ENCODE measurements around the gene TMEM272.
A peak's percentile ranks its signal among the peaks of the same experiment; 100 is the strongest.
"Not testable (repeated sequence)": the region's sequence is repeated elsewhere in the genome, so short reads cannot be mapped to it uniquely, and the experiment has no call there.

TMEM272 gene

DNA sequence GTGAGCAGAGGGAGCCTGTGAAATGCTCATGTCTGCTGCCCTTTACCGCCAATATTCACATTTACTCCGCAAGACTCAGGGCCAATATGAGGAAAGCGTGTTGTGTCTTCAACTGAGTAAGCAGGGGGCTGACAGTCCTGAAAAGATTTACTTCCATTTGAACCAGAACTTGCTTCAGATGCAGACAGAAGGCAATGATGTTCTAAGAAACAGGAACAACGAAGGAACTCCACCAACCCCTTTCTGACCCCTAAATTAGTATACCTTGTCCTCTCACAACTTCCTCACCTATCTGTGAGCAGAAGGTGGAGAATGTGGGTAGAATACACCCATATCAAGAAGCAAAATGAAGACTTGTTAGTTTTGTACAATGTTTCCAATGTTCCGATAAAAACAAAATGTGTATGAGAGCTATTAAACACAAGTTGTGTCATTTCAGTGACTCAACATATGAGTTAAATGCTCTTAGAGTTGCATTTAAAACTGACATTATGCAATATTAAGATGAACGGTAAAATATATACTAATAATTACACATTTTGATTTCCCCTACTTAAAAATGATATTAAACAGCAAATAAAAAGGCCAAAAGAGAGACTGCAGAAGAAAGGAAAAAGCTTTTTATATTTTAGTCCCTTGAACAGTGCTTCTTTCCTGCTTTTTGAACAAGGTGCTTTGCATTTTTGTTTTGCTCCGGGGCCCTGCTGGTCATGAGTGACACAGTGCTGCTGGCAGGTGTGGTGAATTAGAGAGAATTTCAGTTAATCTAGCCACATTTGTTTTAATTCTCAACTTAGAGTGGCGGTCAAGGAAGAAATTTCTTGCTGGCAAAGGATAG lies 16.0 kb downstream of the TMEM272 start:
- DNase-seq (ENCODE audit: low read depth, low spot score), result no peak
- H3K4me3 ChIP-seq (ENCODE audit: low read length), result no peak overlapping the region

DNA sequence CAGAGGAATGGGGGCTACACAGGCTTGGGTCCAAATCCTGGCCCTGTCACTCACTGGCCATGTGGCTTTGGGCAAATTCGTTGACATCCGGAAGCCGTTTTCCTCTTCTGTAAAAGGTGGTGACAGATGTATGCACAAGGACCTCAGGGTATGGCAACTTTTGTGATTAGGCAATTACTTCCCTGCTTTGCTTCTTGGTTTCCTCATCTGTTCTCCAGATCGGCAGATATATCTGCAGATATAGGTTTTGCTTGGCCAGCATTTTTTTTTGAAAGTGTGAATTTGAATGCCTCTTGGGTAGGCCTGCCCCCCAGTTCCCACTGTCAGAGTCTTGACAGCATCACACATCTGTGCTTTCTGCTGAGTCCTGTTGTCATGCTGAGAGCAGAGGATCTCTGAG lies 17.7 kb downstream of the TMEM272 start:
- peak; percentile 63 for DNase-seq (ENCODE audit: low read depth, low spot score)
- no peak overlapping the region for H3K4me3 ChIP-seq (ENCODE audit: low read length)

DNA sequence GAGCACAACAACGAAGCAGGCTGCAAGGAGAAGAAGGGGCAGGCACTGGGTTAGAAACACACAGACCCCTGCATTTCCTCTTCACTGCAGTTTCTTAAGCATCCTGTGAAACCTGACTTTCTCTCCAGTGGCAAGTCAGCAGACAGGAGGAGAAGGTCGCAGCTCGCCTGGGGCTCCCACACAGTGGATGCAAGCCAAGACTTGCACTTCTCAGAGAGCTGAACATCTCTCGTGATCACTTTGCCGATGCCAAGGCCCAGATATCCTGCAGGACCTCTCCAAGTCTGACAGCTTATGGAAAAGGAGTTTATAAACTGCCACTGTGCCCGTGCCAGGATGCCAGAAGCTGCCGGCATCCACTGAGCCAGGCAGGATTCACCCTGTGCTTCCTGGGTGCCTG lies 18.4 kb downstream of the TMEM272 start:
- no peak overlapping the region for H3K4me3 ChIP-seq (ENCODE audit: low read length)
- DNase-seq (ENCODE audit: low read depth, low spot score), result peak; percentile 49

DNA sequence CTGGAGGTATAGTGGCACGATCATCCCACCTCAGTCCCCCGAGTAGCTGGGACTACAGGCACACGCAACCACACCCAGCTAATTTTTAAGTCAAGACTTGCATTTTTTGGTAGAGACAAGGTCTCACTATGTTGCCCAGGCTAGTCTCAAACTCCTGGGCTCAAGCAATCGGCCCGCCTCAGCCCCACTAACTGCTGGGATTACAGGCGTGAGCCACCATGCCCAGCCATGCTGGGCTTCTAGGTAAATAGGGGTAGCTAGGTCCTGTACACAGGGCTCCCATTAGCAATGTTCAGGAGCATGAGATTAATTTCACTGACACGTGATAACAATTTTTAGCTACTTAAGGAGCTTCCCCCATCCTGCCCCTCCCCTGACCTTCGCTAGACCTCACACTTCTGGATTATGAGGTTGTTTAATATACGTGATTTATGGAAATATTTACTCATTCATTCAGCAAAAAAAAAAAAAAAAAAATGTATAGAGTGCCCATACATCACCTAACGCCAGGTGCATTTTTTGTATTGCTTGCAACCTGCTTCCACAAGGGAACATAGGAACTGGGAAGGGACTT lies 19.2 kb downstream of the TMEM272 start:
- H3K4me3 ChIP-seq (ENCODE audit: low read length), result no peak overlapping the region
- no peak for DNase-seq (ENCODE audit: low read depth, low spot score)

DNA sequence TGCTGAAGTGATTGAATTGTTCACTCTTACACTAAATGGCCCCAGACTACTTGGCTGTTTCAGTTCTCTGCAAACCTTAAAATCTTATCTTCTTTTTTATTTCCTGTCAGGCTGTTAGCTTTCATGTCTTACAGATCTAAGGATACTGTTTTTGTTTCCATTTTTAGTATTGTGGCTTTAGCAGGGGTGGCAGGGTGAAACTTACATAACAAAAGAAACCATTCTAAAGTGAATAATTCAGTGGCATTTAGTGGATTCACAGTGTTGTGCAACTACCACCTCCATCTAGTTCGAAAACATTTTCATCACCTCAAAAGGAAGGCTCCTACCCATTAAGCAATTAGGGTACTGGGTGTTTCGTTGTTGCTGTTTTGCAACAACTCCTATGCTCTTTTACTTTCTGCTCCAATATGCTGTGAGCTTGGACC lies 19.8 kb downstream of the TMEM272 start:
- H3K4me3 ChIP-seq (ENCODE audit: low read length), result peak overlapping the region; percentile 17; the same call in 1 of the 2 replicates
- peak; percentile 94 for DNase-seq (ENCODE audit: low read depth, low spot score)

DNA sequence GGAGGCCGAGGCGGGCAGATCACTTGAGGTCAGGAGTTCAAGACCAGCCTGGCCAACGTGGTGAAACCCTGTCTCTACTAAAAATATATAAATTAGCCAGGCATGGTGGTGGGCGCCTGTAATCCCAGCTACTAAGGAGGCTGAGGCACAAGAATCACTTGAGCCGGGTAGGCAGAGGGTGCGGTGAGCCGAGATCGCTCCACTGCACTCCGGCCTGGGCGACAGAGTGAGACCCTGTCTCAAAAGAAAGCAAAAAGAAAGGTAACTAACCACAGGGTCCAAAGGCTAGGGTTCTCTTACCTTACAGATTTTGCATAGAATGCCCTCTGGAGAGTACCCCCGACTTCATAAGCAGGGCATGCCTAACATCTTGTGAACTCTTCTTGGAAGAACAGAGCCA lies 20.3 kb downstream of the TMEM272 start:
- H3K4me3 ChIP-seq (ENCODE audit: low read length), result peak overlapping the region; percentile 17
- DNase-seq (ENCODE audit: low read depth, low spot score), result not testable (repeated sequence)

DNA sequence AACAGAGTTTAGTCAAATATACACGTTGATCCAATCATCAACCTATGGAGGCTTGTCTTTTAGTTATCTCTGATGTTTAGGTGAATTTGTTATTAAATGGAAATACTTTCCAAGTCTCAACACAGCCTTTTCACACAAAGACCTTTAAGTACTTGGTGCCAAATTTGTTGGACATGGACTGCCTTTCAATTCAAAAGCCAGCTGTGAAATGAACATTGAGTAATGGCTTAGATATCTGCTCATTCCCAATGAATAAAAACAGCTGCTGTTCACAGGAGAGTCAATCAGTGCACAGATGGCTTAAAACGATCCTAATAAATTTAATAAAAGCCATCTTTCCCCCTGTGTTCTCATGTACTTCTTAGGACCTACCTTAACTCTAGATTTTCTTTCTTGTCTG lies 21.1 kb downstream of the TMEM272 start:
- H3K4me3 ChIP-seq (ENCODE audit: low read length), result no peak overlapping the region
- DNase-seq (ENCODE audit: low read depth, low spot score), result no peak

DNA sequence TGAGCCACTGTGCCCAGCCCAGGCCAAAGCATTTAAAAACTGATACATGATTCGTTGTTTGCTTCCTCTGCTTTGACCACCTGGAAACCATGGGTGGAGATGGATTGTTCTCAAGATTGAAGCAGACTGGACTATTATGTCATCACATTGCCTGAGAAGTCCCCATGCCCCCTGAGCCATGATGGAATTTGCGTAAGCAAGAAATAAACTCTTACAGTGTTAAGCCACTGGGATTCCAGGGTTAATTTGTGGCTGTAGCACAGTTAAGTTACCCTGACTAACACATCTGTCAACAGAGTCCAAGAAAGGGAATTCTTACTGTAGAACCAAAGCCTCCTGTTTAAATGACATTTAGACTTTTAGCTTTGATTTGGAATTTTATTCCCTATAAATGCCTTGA lies 21.6 kb downstream of the TMEM272 start:
- no peak overlapping the region for H3K4me3 ChIP-seq (ENCODE audit: low read length)
- DNase-seq (ENCODE audit: low read depth, low spot score), result no peak

DNA sequence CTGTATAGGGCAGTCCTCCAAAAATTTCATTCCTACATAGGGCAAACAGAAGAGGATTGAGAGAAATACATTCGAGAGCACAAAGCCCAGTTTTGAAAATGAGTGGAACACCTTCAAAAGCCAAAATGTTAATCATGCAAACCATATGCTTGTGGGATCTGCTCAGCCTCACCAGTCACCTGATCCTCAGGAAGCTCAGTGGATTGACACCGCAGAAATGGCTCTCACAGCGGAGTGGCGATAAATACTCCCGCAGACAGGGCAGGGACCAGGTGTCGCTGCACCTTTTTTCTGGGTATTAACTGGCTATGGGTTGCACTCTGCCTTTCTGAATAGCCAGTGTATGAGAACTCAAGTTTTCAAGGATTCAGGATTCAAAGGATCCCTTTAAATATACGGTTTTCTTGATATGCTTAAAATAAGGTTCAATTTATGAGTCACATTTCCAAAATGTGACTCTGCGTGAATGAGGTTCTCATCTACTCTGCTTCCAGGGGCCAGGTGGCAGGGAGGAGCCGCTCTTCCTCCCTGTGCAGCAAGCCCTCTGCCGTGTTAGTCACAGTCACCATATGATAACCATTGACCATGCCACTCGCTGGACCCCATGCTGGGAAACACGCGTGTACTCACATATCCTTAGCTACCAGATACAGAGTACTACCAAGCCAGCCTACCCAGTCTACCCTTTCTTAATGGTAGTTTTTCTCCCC lies 22.7 kb downstream of the TMEM272 start:
- H3K4me3 ChIP-seq (ENCODE audit: low read length), result peak overlapping the region; percentile 35
- peak; percentile 68 for DNase-seq (ENCODE audit: low read depth, low spot score)

DNA sequence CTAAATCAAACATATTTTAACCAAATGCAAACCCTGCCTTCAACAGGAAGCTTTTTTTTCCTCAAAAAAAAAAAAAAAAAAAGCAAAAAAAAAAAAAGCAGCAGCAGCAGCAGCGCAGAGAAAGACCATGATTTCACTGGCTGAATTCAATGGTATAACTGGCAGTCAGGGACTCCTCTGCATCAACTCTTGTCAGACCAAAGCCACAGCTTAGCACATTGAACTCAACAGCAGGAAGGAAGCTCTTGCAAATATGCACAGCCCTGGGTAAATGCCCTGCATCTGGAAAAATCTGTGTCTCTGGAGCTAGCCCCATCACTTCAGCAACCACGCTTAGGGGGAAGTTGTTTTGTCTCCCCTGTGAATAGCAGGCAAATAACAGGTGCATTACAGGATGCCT lies 23.4 kb downstream of the TMEM272 start:
- H3K4me3 ChIP-seq (ENCODE audit: low read length), result peak overlapping the region; percentile 35
- peak; percentile 89 for DNase-seq (ENCODE audit: low read depth, low spot score)

DNA sequence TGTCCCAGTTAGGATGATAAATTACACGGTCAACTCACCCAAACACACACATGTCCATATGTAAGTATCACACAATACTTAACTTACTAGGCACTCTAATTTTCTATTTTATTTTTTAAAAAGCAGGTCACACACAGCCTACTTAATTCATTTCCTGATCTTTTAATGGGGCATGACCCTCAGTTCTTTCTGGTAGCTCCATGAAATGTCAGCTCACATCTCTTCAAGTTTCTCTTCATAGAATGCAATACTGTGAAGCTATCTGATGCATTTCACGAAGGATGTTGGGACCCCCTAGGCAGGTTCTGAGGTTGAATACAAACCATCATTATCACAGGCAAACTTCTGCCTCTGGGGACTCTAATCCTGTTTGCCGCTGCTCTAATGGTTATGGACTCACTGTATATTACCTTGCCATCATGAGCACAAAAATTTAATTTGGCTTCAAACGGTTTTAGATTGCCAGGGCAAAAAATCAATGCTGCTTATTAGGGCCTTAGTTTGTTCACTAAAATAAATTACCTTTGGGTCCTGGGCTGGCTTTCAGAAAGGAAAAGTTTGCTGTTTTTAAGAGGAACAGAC lies 24.9 kb downstream of the TMEM272 start:
- H3K4me3 ChIP-seq (ENCODE audit: low read length), result no peak overlapping the region
- no peak for DNase-seq (ENCODE audit: low read depth, low spot score)

DNA sequence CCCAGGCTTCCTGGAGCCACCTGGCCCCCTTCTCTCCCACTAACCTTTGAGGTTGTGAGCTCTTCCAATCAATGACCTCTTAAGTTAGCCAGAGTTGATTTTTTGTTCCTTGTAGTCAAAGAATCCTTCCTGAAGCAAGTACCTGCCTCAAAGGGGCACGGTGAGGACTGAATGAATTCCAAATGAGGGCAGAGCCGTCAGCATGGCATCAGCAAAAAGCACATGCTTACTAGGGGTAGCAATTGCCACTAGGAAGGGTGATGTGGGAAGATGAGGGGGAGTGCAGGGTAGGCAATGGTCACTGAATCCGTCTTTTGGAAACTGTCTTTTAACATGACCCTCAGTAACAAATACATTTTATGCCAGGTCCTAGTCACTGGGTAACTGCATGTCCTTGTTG lies 25.4 kb downstream of the TMEM272 start:
- H3K4me3 ChIP-seq (ENCODE audit: low read length), result no peak overlapping the region
- no peak for DNase-seq (ENCODE audit: low read depth, low spot score)

DNA sequence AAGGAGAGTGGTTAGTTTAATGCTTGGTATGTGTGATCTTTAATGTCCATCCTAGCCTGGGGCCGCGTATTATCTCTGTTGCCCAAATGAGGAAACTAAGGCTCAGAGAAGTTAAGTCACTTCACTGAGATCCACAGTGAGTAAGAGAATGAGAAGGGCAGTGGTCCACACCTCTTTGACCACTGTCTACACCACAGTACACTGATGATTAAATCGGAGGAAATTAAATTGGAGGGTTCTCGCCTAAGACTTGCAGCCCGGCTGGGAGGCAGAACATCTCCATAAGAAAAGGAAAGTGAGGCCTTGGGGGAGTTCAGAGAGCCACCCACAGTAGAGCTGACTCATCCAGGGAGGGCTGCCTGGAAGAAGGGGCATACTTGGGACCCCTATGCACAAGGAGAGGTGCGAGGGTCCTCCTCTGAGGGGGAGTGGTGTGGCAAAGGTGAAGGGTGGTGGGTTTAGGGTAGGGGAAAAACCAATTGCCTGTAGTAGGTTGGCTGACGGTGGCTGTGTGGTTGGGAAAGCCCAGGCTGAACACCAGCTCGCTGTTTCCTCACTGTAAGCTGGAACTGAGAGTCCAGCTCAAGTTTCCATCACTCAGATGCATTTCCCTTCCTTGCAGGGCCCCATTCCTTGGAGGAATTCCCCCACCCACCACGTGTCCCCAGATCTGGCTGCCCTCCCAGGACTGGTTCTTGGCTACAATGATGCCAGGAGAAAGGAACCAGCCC lies 26.0 kb downstream of the TMEM272 start:
- no peak overlapping the region for H3K4me3 ChIP-seq (ENCODE audit: low read length)
- DNase-seq (ENCODE audit: low read depth, low spot score), result no peak

DNA sequence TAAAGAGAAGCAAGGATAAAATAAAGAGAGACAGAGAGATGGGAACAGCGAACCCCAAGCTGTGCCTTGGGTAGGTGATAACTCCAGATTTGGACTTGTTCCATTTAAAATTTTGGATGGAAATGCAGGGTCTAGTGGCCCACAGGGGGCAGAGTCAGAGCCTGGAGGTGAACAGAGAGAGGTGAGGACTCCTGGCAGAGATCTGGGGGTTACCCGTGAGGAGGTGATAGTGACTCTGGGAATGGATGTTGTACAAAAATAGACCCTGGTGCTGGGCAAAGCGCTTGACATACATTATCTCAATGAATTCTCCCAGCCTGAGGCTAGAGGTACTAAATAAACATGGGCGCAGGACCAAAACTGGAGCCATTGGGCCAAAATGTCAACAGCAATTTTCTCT lies 26.7 kb downstream of the TMEM272 start:
- no peak for DNase-seq (ENCODE audit: low read depth, low spot score)
- H3K4me3 ChIP-seq (ENCODE audit: low read length), result no peak overlapping the region

DNA sequence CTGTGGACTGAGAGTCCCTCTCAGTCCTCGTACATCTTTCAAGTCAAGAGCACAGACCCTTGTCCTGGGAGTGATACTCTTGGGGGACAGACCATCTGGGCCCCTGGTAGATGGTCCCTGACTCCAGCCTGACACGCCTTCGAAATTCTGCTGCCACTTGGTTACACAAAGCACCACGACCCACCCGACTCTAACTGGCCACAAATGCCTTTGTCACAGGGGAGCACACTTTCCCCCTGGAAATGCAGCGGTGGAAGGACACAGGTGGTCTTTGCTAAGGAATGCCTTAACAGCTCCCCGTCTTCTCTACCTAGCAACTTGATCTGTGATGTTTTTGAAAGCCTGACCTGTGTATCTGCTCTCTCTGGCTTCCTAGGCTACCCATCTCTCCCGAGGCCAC lies 27.3 kb downstream of the TMEM272 start:
- DNase-seq (ENCODE audit: low read depth, low spot score), result no peak
- no peak overlapping the region for H3K4me3 ChIP-seq (ENCODE audit: low read length)

DNA sequence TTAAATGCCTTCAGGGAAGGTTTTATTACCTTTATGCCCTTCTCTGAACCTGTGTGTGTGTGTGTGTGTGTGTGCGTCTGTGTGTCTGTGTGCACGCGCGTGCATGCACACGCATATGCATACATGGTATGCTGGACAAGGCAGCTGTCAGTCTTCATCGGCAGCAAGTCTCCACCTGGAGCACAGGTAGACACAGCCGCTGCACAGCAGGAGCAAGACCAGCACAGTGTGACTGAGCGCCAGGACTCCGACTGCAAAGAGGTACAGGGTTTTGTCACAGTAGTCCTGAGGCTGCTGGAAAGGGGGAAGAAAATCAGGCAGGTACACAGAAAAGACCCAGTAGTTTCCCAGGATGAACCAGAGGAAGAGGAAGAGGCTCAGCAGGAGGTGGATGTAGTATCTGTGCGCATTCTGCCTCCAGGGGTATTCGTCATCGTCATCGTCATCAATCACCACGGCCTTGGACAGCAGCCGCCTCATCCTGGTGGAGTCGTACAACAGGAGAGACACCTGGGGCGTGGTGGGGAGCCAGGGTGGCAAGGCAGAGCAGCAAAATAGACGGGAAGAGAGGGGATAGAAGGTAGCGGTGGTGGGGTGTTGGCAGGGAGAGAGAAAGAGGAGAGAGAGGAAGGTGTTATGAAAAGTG lies 28.2 kb downstream of the TMEM272 start:
- DNase-seq (ENCODE audit: low read depth, low spot score), result no peak
- H3K4me3 ChIP-seq (ENCODE audit: low read length), result no peak overlapping the region

DNA sequence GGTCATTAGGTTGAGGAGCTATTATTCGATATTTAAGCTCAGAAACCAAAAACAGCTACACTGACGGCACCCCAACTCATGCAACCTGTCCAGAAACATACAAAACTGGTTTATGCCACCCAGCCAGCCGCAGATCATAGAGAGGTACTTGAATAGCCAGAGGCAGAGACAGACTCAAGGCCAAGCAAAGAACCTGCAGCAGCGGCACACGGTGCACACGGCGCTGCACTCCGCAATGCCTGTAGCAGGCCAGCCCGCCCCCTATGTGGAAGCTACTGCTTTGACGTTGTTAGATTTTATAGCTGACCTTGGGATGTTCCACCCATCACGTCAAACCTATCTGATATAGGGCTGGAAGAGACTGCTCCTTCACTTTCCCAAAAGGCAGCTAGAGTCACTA lies 29.1 kb downstream of the TMEM272 start:
- no peak for DNase-seq (ENCODE audit: low read depth, low spot score)
- H3K4me3 ChIP-seq (ENCODE audit: low read length), result no peak overlapping the region

DNA sequence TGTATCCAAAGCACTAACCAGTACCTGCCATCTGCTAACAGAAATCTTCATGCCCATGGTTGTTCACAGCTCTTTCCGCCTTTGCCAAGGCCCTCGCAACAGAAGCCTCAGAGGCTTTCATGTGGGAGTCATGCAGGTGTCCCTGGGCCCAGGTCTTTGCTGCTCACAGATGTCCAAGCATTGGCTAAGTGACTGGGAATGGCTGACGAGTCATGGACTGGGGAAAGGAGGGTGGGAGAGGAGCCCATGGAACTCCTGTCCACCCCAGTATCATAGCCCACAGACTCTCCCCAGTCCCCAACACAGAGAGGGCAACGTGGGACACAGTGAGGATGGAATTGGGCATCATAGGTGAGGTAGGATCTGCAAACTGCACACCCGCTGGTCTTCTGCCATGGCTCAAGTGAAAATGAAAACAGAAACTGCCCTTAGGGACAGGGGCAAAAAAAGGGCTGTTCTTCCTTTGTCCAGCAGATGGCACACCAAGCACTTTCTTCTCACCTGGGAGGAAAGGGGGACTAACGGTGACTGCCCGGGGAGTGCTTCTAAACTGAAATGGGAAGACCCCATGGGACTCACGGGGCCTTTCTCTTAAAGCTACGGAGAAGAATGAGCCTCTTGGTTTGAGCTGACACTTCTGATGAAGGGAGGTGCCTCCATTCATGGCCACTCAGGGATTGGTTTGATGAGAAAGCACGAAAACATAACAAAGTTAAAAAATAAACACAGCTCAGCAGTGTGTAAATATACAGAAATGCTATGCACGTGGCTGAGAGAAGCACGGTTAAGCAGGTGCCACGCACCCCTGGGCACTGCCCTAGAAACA lies 29.9 kb downstream of the TMEM272 start:
- no peak overlapping the region for H3K4me3 ChIP-seq (ENCODE audit: low read length)
- DNase-seq (ENCODE audit: low read depth, low spot score), result peak; percentile 63
